M059J (cell line): ENCODE results near the gene CACNA2D4. TPM values are rescaled to one million over a fixed set of nuclear protein-coding genes. Genes with fewer than 3 reads are reported as not detected.

Source experiments
- DNase-seq: peaks from one replicate; pipeline ENCODE4 v3.0.0-alpha.2; 2012; ENCODE audit warnings: low read depth
- total RNA-seq: library from RNA; depleted of rRNA; stranded (reverse); fragments of >200 nt; shearing (Covaris generic); gene quantifications from 2 replicates; pipeline ENCODE4 v1.2.3, GENCODE V29; 2014

CACNA2D4 gene
- total RNA-seq, 1 experiment from 2014 or later = 0.91 TPM

- no peak for DNase-seq
These were observed 832 bp upstream of the CACNA2D4 start for GRCh38 chr12:1919284-1919683.

GRCh38 chr12:1918884-1919236 lies 408 bp upstream of the CACNA2D4 start:
- DNase-seq = no peak

- no peak for DNase-seq
These were observed 1.0 kb downstream of the CACNA2D4 start for GRCh38 chr12:1917172-1918070.

- DNase-seq = no peak
These were observed 1.9 kb downstream of the CACNA2D4 start for GRCh38 chr12:1916371-1917171.

- no peak for DNase-seq
These were observed 3.1 kb downstream of the CACNA2D4 start for GRCh38 chr12:1915082-1915968.

- no peak for DNase-seq
These were observed 4.1 kb downstream of the CACNA2D4 start for GRCh38 chr12:1914114-1914911.

- DNase-seq = no peak
These were observed 4.9 kb downstream of the CACNA2D4 start for GRCh38 chr12:1913377-1914113.

- peak; percentile 78 for DNase-seq
These were observed 5.7 kb downstream of the CACNA2D4 start for GRCh38 chr12:1912580-1913376.

GRCh38 chr12:1911598-1912575 lies 6.6 kb downstream of the CACNA2D4 start:
- no peak for DNase-seq

GRCh38 chr12:1910468-1910867 lies 8.0 kb downstream of the CACNA2D4 start:
- DNase-seq = no peak

GRCh38 chr12:1908758-1909157 lies 9.7 kb downstream of the CACNA2D4 start:
- DNase-seq = no peak

- no peak for DNase-seq
These were observed 10.5 kb downstream of the CACNA2D4 start for GRCh38 chr12:1907652-1908611.

- no peak for DNase-seq
These were observed 11.9 kb downstream of the CACNA2D4 start for GRCh38 chr12:1906579-1906978.

- no peak for DNase-seq
These were observed 13.6 kb downstream of the CACNA2D4 start for GRCh38 chr12:1904875-1905274.

- DNase-seq = no peak
These were observed 21.5 kb downstream of the CACNA2D4 start for GRCh38 chr12:1896964-1897363.

GRCh38 chr12:1890810-1891209 lies 27.6 kb downstream of the CACNA2D4 start:
- no peak for DNase-seq

- no peak for DNase-seq
These were observed 28.2 kb downstream of the CACNA2D4 start for GRCh38 chr12:1890119-1890703.
